Effector memory CD4-positive, alpha-beta T cell (primary cell): ENCODE results near the gene TRIM52.
A peak's percentile ranks its signal among the peaks of the same experiment; 100 is the strongest.

ENCODE experiments used
- DNase-seq, 3 donors: peaks; one replicate each; pipeline ENCODE4 v3.0.0-alpha.2; 2020
- H3K27ac ChIP-seq: 2 replicates; pipeline ENCODE4 v1.7.0; 2013; ENCODE audit warnings: mild to moderate bottlenecking, low read length, moderate library complexity; ENCODE audit not compliant: insufficient read depth, poor library complexity, severe bottlenecking
- H3K27me3 ChIP-seq: replicated peaks from 2 replicates; pipeline ENCODE4 v1.7.0; 2013; ENCODE audit warnings: mild to moderate bottlenecking, low read length; ENCODE audit not compliant: insufficient read depth, control insufficient read depth, poor library complexity, severe bottlenecking
- H3K36me3 ChIP-seq: 2 replicates; pipeline ENCODE4 v1.7.0; 2013; ENCODE audit warnings: mild to moderate bottlenecking, low read length, moderate library complexity; ENCODE audit not compliant: control insufficient read depth, insufficient read depth
- H3K4me1 ChIP-seq: 2 replicates; pipeline ENCODE4 v1.7.0; 2013; ENCODE audit warnings: low read length, mild to moderate bottlenecking; ENCODE audit not compliant: control insufficient read depth, insufficient read depth, poor library complexity, severe bottlenecking
- H3K4me3 ChIP-seq: 2 replicates; pipeline ENCODE4 v1.7.0; 2013; ENCODE audit warnings: low read length, low read depth, mild to moderate bottlenecking; ENCODE audit not compliant: insufficient read depth, poor library complexity, severe bottlenecking
- H3K9me3 ChIP-seq: 2 replicates; pipeline ENCODE4 v1.7.0; 2013; ENCODE audit warnings: mild to moderate bottlenecking, low read length, moderate library complexity; ENCODE audit not compliant: control insufficient read depth

TRIM52 gene

DNA sequence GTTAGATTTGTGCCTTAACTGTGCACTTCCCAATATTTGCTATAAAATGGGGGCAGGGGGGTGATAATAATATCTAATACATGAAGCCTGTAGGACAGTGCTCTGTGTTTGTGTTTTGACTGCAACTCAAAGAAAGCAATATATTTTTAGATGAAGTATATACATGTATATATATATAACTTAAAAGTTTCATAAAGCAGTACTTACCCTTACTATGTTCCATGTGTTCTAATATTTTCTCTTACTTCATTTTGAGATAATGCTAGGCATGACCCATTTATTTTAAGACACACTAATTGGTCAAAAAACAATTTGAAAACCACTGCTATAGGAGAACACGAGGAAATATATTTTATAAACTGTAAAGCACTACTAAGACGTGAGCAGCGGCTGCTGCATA lies 2.4 kb downstream of the TRIM52 start:
- peak overlapping the region; percentile 24 for H3K27ac ChIP-seq
- no peaks in the 10 kb centered on the region for H3K9me3 ChIP-seq
- no peaks in the 10 kb centered on the region for H3K27me3 ChIP-seq
- H3K36me3 ChIP-seq = peaks cover 18% of the 10 kb centered on the region
- peak overlapping the region; percentile 99 for H3K4me3 ChIP-seq
- no peak for DNase-seq
- peaks cover 33% of the 10 kb centered on the region for H3K4me1 ChIP-seq

DNA sequence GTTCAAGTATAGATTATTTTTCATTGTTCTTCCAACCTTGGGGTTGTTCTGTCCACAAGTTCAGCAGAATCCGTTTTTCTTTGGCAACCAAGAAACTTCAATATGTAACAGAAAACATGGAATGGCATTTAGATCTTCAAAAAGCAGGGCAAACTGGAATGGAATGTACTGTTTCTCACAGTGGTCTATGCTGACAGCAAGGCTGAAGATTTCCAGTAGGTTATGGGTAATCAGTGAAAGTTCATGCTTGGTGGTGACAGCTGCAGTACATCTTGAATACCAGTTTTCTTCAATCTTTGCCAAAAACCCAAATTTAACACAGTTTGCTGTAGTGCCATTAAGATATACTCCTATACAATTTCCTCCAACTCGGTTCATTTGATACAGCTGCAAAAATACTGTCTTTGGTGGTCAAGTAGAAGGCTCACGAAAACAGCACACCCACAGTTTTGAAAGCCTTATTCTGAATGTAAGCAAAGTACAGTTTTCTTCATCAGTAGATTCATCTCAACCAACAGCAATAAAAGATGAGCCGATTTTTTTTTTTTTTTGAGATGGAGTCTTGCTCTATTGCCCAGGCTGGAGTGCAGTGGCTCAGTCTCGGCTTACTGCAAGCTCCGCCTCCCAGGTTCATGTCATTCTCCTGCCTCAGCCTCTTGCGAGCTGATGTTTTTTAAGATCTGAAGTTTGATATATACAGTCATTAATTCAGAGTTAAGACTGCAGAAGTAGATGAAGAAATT lies 4.9 kb downstream of the TRIM52 start:
- Histone ChIP-seq H3K4me3 (no peak overlapping the region), H3K9me3 (no peaks in the 10 kb centered on the region), H3K4me1 (peaks cover 33% of the 10 kb centered on the region), H3K36me3 (peaks cover 20% of the 10 kb centered on the region), H3K27me3 (no peaks in the 10 kb centered on the region), H3K27ac (no peak overlapping the region)
- no peak for DNase-seq

DNA sequence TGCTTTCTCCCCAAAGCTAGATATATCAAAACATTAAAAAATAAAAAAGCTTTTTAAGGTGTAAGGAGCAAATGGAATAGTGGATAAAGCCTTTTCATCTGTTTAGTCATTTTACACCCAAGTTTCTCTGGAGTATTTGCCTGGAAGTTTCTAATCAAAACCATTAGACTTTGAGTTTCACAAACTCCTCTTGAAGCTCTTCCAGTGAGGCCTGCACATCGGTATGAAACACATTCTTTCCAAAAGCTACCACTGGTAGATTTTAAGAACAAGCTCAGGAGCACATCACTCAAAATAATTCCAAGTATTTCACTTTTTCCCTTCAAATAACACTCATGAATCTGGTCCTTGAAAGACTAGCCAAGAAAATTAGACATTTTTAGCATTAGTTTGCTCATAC lies 5.7 kb downstream of the TRIM52 start:
- Histone ChIP-seq H3K27ac (no peak overlapping the region), H3K9me3 (no peaks in the 10 kb centered on the region), H3K4me1 (peaks cover 33% of the 10 kb centered on the region)

DNA sequence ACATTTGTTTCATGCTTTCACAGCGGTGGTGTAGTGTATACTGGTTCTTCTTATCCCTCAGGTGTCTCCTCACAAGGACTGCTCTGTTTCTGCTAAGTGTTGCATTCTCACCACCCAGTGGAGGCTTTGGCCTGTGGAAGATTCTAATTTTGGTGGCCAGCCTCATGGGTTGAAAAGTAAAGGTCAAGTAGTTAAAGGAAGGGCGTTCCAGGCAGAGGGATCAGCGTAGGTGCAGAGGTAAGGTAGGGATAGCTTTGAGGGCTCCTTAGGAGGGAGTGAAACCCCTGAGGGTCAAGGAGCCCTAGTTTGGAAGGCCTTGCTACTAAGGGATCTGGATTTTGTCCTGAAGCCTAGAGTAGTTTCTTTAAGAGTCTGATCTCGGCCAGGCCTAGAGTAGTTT lies 12.7 kb downstream of the TRIM52 start:
- no peak for DNase-seq
- peak overlapping the region; percentile 82 for H3K27ac ChIP-seq
- H3K4me3 ChIP-seq = peak overlapping the region; percentile 22
- H3K27me3 ChIP-seq = no peaks in the 10 kb centered on the region
- peaks cover 2% of the 10 kb centered on the region for H3K36me3 ChIP-seq
- no peaks in the 10 kb centered on the region for H3K9me3 ChIP-seq
- peaks cover 31% of the 10 kb centered on the region for H3K4me1 ChIP-seq

More for the DNA sequence above, 5.7 kb downstream of the TRIM52 start:
- no peak overlapping the region for H3K4me3 ChIP-seq
- peaks cover 20% of the 10 kb centered on the region for H3K36me3 ChIP-seq
- H3K27me3 ChIP-seq = no peaks in the 10 kb centered on the region
- no peak for DNase-seq

DNA sequence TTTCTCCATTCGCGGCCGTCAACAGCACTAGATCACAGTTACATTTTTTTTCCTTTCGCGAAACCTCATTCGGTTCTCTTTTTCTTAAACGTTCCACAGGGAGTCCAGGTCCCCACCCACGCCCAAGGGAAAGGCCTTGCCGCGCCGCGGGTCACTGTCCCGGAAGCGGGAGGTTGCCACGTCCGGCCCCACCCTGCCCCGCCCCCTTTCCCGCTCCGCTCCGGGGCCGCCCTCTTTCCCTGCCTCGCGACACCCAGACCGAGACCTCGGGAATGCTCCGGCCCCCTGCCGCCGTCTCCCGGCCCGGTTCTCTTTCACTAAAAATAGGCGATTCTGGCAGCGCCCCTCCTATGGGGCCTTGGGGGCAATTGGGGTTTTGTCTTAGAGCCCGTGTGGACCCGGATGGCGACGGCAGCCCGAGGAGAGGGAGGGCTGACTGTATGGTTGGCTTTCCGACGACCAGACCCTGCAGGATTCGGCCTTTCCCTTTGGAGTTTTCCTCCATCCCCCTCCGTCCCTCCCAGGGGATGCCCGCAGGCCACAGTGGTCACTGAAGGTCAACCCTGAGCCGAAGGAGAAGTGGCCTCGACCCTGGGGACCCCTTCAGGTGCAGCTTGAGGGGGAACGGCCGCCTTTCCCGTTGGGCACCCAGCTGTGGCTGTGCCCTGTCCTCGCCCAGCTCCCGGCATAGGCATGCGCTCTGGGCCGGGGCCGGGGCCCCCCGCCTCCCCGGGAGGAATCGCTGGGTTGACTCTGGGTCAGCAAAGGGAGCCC lies 14.5 kb downstream of the TRIM52 start:
- Histone ChIP-seq H3K36me3 (peaks cover 9% of the 10 kb centered on the region), H3K4me3 (peak overlapping the region; percentile 86), H3K27ac (peak overlapping the region; percentile 82), H3K4me1 (peaks cover 46% of the 10 kb centered on the region), H3K27me3 (no peaks in the 10 kb centered on the region), H3K9me3 (no peaks in the 10 kb centered on the region)
- DNase-seq = peak; percentile 58 to 70 (median 60)

DNA sequence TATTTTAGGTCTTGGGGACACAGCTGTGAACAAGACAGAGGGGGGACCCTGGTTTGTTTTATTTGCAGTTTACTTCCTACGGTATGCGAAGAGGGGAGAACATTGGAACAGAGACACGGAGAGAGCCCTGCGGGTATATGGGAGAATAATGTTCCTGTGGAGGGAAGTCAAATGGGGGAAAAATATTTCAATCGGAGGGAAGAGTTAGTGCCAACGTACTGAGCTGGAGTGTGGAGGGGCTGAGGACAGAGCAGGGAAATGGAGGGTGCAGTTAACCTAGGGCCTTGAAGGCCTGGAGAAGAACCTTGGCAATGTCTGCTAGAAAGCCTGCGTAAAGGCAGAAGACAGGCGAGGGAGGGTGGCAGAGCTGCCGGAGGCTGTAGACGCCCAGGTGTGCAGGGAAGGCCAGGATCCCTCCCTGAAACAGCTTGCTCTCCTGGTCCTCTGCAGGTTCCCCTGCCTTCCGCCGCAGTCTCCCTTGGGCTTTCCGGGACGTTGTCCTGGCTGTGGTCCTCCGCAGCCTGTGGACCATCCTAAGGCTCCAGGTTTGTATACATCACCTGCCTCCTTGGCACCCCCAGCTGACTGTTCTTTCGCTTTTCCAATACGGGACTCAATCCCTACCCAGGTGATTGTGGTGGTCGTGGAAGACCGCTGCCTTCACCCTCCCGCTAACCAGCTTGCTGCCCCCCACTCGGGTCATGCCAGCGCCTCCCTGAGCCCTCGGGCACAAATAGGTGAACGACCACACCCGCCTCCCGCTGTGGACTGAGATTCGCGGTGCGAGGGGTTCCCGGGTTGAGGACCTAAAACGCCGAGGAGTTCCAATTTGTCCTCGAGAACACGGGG lies 15.3 kb downstream of the TRIM52 start:
- H3K27me3 ChIP-seq = no peaks in the 10 kb centered on the region
- H3K4me1 ChIP-seq = peaks cover 53% of the 10 kb centered on the region
- peak overlapping the region; percentile 86 for H3K4me3 ChIP-seq
- H3K36me3 ChIP-seq = peaks cover 17% of the 10 kb centered on the region
- DNase-seq = no peak
- no peaks in the 10 kb centered on the region for H3K9me3 ChIP-seq
- H3K27ac ChIP-seq = peak overlapping the region; percentile 82

DNA sequence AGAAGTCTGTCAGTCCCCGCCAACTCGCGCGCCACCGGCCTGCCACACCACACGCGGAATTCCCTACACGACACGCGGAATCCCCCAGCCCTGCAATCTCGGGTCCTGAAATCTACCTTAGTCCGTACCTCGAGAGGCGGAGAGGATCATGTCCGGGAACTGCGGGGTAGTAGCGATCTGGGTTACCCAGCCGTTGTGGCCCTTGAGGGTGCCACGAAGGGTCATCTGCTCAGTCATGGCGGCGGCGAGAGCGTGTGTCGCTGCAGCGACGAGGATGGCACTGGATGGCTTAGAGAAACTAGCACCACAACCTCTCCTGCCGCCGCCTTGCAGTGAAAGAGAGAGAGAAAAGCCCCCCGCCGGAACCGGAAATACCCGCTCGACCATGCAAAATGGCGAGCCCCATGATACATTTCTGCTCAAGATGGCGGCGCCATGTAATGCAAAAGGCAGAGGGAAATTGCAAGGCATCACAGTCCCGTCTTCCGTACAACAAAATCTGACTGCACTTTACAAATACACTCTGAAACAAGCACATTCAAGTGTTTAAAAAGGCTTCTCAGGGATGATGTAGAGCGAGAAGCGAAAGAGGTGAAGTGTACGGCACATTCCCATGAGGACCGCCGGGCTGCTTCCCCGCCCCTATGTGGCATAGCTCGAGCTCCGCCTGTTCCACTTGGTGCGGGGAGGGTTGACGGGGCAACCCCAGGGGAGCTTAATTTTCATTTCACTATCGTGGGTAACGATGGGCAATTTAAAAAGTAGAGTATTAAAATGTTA lies 17.2 kb downstream of the TRIM52 start, which contains the start of gene RACK1:
TSS of gene RACK1 (minus strand) at position 343 of the 780 bp plus-strand sequence. CDS start at position 237, 106 bp downstream.
- peak within 1 kb of the TSS; percentile 90 for H3K27ac ChIP-seq
- peaks cover 53% of the 10 kb centered on the region for H3K4me1 ChIP-seq
- no peaks in the 10 kb centered on the region for H3K27me3 ChIP-seq
- peaks cover 34% of the 10 kb centered on the region for H3K36me3 ChIP-seq
- DNase-seq = peak; percentile 77 to 87 (median 82)
- peak within 1 kb of the TSS; percentile 86 for H3K4me3 ChIP-seq
- H3K9me3 ChIP-seq = no peaks in the 10 kb centered on the region

DNA sequence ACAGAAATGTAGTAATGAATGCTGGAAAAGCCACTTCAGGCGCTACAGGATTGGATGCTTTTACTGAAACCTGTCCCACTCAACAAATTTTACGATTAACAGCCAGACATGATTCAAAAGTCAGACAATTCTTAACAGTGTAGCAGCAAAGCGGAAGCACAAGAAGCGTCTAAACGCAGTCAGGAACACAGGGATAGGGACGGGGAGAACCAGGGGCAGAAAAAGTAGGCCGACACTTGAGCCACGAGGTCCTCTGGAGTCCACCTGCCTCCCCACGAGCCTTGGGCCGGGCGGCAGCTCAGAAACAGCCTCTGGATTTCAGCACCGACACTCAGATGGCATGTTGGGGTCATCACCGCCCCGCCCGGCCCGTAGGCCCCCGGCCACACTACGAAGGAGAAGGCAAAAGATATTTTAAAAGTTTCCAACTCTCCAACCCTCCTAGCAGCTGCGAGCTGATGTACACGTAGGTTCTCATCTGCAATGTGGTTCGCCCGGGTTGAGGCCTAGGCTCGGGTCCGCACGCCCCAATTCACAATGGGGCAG lies 17.9 kb downstream of the TRIM52 start:
- peaks cover 53% of the 10 kb centered on the region for H3K4me1 ChIP-seq
- H3K36me3 ChIP-seq = peaks cover 40% of the 10 kb centered on the region

DNA sequence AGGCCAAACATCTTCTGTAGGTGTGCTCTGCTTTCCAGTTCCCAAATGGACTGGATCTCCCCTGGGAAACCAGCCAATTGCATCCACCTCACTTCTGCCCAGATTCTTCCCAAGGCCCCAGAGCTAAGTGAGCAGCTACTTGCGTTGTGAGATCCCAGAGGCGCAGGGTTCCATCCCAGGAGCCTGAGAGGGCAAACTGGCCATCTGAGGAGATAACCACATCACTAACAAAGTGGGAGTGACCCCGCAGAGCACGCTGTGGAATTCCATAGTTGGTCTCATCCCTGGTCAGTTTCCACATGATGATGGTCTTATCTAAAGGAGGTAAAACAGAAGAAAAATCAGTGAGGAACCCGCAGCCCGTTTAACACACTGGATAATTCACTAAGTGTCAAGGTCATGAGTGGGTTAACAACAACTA lies 18.9 kb downstream of the TRIM52 start:
- Histone ChIP-seq H3K4me1 (peaks cover 45% of the 10 kb centered on the region), H3K27me3 (no peaks in the 10 kb centered on the region), H3K4me3 (peak overlapping the region; percentile 86), H3K36me3 (peaks cover 51% of the 10 kb centered on the region), H3K27ac (peak overlapping the region; percentile 90), H3K9me3 (no peaks in the 10 kb centered on the region)
- DNase-seq = no peak

More for the DNA sequence above, 17.9 kb downstream of the TRIM52 start:
- Histone ChIP-seq H3K9me3 (no peaks in the 10 kb centered on the region), H3K27ac (peak overlapping the region; percentile 90), H3K27me3 (no peaks in the 10 kb centered on the region), H3K4me3 (peak overlapping the region; percentile 86)
- DNase-seq = no peak
